GM12891 (cell line): ENCODE measurements around the gene EIF4G3.

Experiments
- POLR2A ChIP-seq: IDR thresholded peaks from 2 replicates; pipeline ENCODE4 v1.6.1; 2011; ENCODE audit warnings: low read depth, low read length, control low read depth
- POLR2AphosphoS5 ChIP-seq: IDR thresholded peaks from 2 replicates; pipeline ENCODE4 v1.6.1; 2011; ENCODE audit warnings: low read depth, low read length, control low read depth
- SPI1 ChIP-seq: IDR thresholded peaks from 2 replicates; pipeline ENCODE4 v1.6.1; 2011; ENCODE audit warnings: low read depth, low read length, control low read depth
- TAF1 ChIP-seq: IDR thresholded peaks from 2 replicates; pipeline ENCODE4 v1.6.1; 2011; ENCODE audit warnings: low read depth, low read length, control low read depth

GRCh38 chr1:21175324-21175669 is 1.4 kb downstream of the EIF4G3 start:
- TF ChIP-seq POLR2AphosphoS5 (no peak), POLR2A (no peak), TAF1 (no peak), SPI1 (peak; percentile 48)
